ENCODE measurements around the gene ABCF1.

The ABCF1 gene

GRCh38 chr6:30560930-30561329 lies 10.3 kb upstream of the ABCF1 start:
- DNase-seq = no peak

GRCh38 chr6:30562470-30563425 lies 8.5 kb upstream of the ABCF1 start:
- DNase-seq = no peak

GRCh38 chr6:30564114-30564513 lies 7.1 kb upstream of the ABCF1 start:
- no peak for DNase-seq

GRCh38 chr6:30565772-30566171 lies 5.5 kb upstream of the ABCF1 start:
- DNase-seq = no peak

GRCh38 chr6:30568245-30568644 lies 3.0 kb upstream of the ABCF1 start:
- no peak for DNase-seq

GRCh38 chr6:30570263-30570662 lies 979 bp upstream of the ABCF1 start:
- no peak for DNase-seq

GRCh38 chr6:30570740-30571074 lies 535 bp upstream of the ABCF1 start:
- DNase-seq = no peak

- no peak for DNase-seq
Observed at GRCh38 chr6:30571762-30572082, 480 bp downstream of the ABCF1 start.

GRCh38 chr6:30572148-30572547 lies 906 bp downstream of the ABCF1 start:
- DNase-seq = no peak

- no peak for DNase-seq
Observed at GRCh38 chr6:30573113-30573512, 1.9 kb downstream of the ABCF1 start.

GRCh38 chr6:30578051-30578450 lies 6.8 kb downstream of the ABCF1 start:
- no peak for DNase-seq

GRCh38 chr6:30583921-30584320 lies 12.7 kb downstream of the ABCF1 start:
- DNase-seq = no peak

GRCh38 chr6:30589754-30590358 lies 18.6 kb downstream of the ABCF1 start:
- DNase-seq = no peak

GRCh38 chr6:30590509-30590908 lies 19.3 kb downstream of the ABCF1 start:
- no peak for DNase-seq

- DNase-seq = no peak
Observed at GRCh38 chr6:30591008-30591407, 19.8 kb downstream of the ABCF1 start.

- DNase-seq = no peak
Observed at GRCh38 chr6:30592287-30592686, 21.0 kb downstream of the ABCF1 start.

GRCh38 chr6:30597315-30598144 lies 26.3 kb downstream of the ABCF1 start:
- peak; percentile 52 to 70 for DNase-seq

- DNase-seq = no peak
Observed at GRCh38 chr6:30598912-30599624, 27.8 kb downstream of the ABCF1 start.

GRCh38 chr6:30599625-30600324 lies 28.5 kb downstream of the ABCF1 start:
- no peak for DNase-seq

- DNase-seq = no peak
Observed at GRCh38 chr6:30600451-30600961, 29.3 kb downstream of the ABCF1 start.

GRCh38 chr6:30601436-30601814 lies 30.2 kb downstream of the ABCF1 start:
- DNase-seq = no peak

Data from NCI-H524 (cell line).